Immature natural killer cell (primary cell): ENCODE results near the gene MAGEE1. TPM values are rescaled to one million over a fixed set of nuclear protein-coding genes. Genes with fewer than 3 reads are reported as not detected.

Experiments
- DNase-seq, 3 donors: peaks; one replicate each; pipeline ENCODE4 v3.0.0; 2022; ENCODE audit warnings: mixed read lengths in 1 of 3
- H3K27ac Mint-ChIP-seq, 6 donors: one replicate each; pipeline ENCODE4 v1.8.0; 2020; ENCODE audit warnings: mixed read lengths in 6 of 6, mild to moderate bottlenecking in 5 of 6, inconsistent platforms in 4 of 6, moderate library complexity in 3 of 6
- H3K27me3 Mint-ChIP-seq, 3 donors: one replicate each; pipeline ENCODE4 v1.8.0; 2020 to 2021; ENCODE audit warnings: low read depth in 3 of 3, mild to moderate bottlenecking in 3 of 3, mixed read lengths in 3 of 3, moderate library complexity in 3 of 3, inconsistent platforms in 1 of 3
- H3K36me3 Mint-ChIP-seq, 3 donors: one replicate each; pipeline ENCODE4 v1.8.0; 2020; ENCODE audit warnings: mixed read lengths in 3 of 3, inconsistent platforms in 2 of 3, mild to moderate bottlenecking in 2 of 3
- H3K4me1 Mint-ChIP-seq, 2 donors: one replicate each; pipeline ENCODE4 v1.8.0; 2020; ENCODE audit warnings: inconsistent platforms in 2 of 2, mild to moderate bottlenecking in 2 of 2, mixed read lengths in 2 of 2, moderate library complexity in 1 of 2
- H3K4me3 Mint-ChIP-seq, 5 donors: one replicate each; pipeline ENCODE4 v1.8.0; 2020; ENCODE audit warnings: mild to moderate bottlenecking in 5 of 5, mixed read lengths in 5 of 5, inconsistent platforms in 3 of 5, moderate library complexity in 3 of 5
- H3K9me3 Mint-ChIP-seq, 6 donors: one replicate each; pipeline ENCODE4 v1.8.0; 2020; ENCODE audit warnings: mild to moderate bottlenecking in 6 of 6, mixed read lengths in 6 of 6, inconsistent platforms in 4 of 6, moderate library complexity in 3 of 6
- polyA plus RNA-seq, 3 donors: library from polyadenylated mRNA; unstranded; fragments of 300-500 nt; fragmentation: Illumina TruSeq; gene quantifications; one replicate each; pipeline ENCODE4 v1.2.3, GENCODE V29; 2021

The MAGEE1 gene
- polyA plus RNA-seq, result 1 to 10 TPM; 3.6 to 7.6 (median 5.4) TPM

GRCh38 chrX:76427560-76428242 is at the start of gene MAGEE1:
TSS of gene MAGEE1 (plus strand) at chrX:76427710. CDS start at chrX:76427931, 221 bp downstream.
- Mint-ChIP-seq H3K27me3 (peaks cover 2 to 11% (median 5%) of the 10 kb centered on the region in 3 donors), H3K36me3 (no peaks in the 10 kb centered on the region), H3K4me1 (peaks cover 19 to 45% of the 10 kb centered on the region in 2 donors), H3K9me3 (no peaks in the 10 kb centered on the region), H3K27ac (peak within 1 kb of the TSS; percentile 84 to 97 (median 92)), H3K4me3 (peak within 1 kb of the TSS; percentile 91 to 93 (median 92))
- DNase-seq, result peak; percentile 71 to 80 (median 79)

GRCh38 chrX:76398970-76399369 is 28.5 kb upstream of the MAGEE1 start:
- no peak for DNase-seq
- no peaks in the 10 kb centered on the region for H3K9me3 Mint-ChIP-seq
- H3K4me1 Mint-ChIP-seq, result no peaks in the 10 kb centered on the region
- no peak overlapping the region for H3K4me3 Mint-ChIP-seq
- H3K36me3 Mint-ChIP-seq, result no peaks in the 10 kb centered on the region
- peaks cover 2 to 21% (median 4%) of the 10 kb centered on the region in 3 donors for H3K27me3 Mint-ChIP-seq
- no peak overlapping the region for H3K27ac Mint-ChIP-seq

GRCh38 chrX:76407795-76408194 is 19.7 kb upstream of the MAGEE1 start:
- no peak overlapping the region for H3K4me3 Mint-ChIP-seq
- H3K27ac Mint-ChIP-seq, result no peak overlapping the region
- no peaks in the 10 kb centered on the region for H3K4me1 Mint-ChIP-seq
- no peaks in the 10 kb centered on the region for H3K9me3 Mint-ChIP-seq
- H3K36me3 Mint-ChIP-seq, result no peaks in the 10 kb centered on the region
- peaks cover 2 to 13% (median 3%) of the 10 kb centered on the region in 3 donors for H3K27me3 Mint-ChIP-seq
- DNase-seq, result no peak

- H3K9me3 Mint-ChIP-seq, result no peaks in the 10 kb centered on the region
- no peak overlapping the region for H3K27ac Mint-ChIP-seq
- no peaks in the 10 kb centered on the region for H3K36me3 Mint-ChIP-seq
- H3K4me3 Mint-ChIP-seq, result peak overlapping the region in 1 of 5 donors; percentile 35
- H3K27me3 Mint-ChIP-seq, result no peaks in the 10 kb centered on the region
- DNase-seq, result peak in 1 of 3 donors; percentile 6
- H3K4me1 Mint-ChIP-seq, result peaks cover 4 to 6% of the 10 kb centered on the region in 2 donors
These were observed 7.3 kb upstream of the MAGEE1 start for GRCh38 chrX:76420237-76420636.

- no peaks in the 10 kb centered on the region for H3K9me3 Mint-ChIP-seq
- H3K4me3 Mint-ChIP-seq, result peak overlapping the region; percentile 91 to 93 (median 92)
- H3K27me3 Mint-ChIP-seq, result peaks cover 2 to 11% (median 5%) of the 10 kb centered on the region in 3 donors
- H3K4me1 Mint-ChIP-seq, result peaks cover 19 to 47% of the 10 kb centered on the region in 2 donors
- no peaks in the 10 kb centered on the region for H3K36me3 Mint-ChIP-seq
- peak overlapping the region; percentile 84 to 97 (median 92) for H3K27ac Mint-ChIP-seq
- DNase-seq, result peak; percentile 61 to 65 (median 65)
These were observed 977 bp downstream of the MAGEE1 start for GRCh38 chrX:76428243-76429130.

- peaks cover 14 to 43% of the 10 kb centered on the region in 2 donors for H3K4me1 Mint-ChIP-seq
- no peak overlapping the region for H3K27ac Mint-ChIP-seq
- H3K27me3 Mint-ChIP-seq, result peaks cover 0 to 4% (median 0%) of the 10 kb centered on the region in 3 donors
- no peaks in the 10 kb centered on the region for H3K9me3 Mint-ChIP-seq
- H3K36me3 Mint-ChIP-seq, result no peaks in the 10 kb centered on the region
- no peak for DNase-seq
- H3K4me3 Mint-ChIP-seq, result no peak overlapping the region
These were observed 5.7 kb downstream of the MAGEE1 start for GRCh38 chrX:76433219-76433618.

- no peaks in the 10 kb centered on the region for H3K9me3 Mint-ChIP-seq
- no peak overlapping the region for H3K4me3 Mint-ChIP-seq
- peaks cover 14 to 42% of the 10 kb centered on the region in 2 donors for H3K4me1 Mint-ChIP-seq
- peak overlapping the region in 3 of 6 donors; percentile 1 to 21 (median 5) for H3K27ac Mint-ChIP-seq
- peaks cover 0 to 2% (median 0%) of the 10 kb centered on the region in 3 donors for H3K27me3 Mint-ChIP-seq
- no peaks in the 10 kb centered on the region for H3K36me3 Mint-ChIP-seq
- DNase-seq, result no peak
These were observed 6.7 kb downstream of the MAGEE1 start for GRCh38 chrX:76434103-76434741.

- H3K27ac Mint-ChIP-seq, result no peak overlapping the region
- no peak overlapping the region for H3K4me3 Mint-ChIP-seq
These were observed 11.7 kb downstream of the MAGEE1 start for GRCh38 chrX:76439188-76439587.

GRCh38 chrX:76453737-76454406 is 26.4 kb downstream of the MAGEE1 start:
- no peak overlapping the region for H3K27ac Mint-ChIP-seq
- H3K36me3 Mint-ChIP-seq, result no peaks in the 10 kb centered on the region
- DNase-seq, result no peak
- peaks cover 1 to 5% (median 5%) of the 10 kb centered on the region in 3 donors for H3K27me3 Mint-ChIP-seq
- H3K9me3 Mint-ChIP-seq, result no peaks in the 10 kb centered on the region
- peaks cover 0 to 5% of the 10 kb centered on the region in 2 donors for H3K4me1 Mint-ChIP-seq
- no peak overlapping the region for H3K4me3 Mint-ChIP-seq

More at GRCh38 chrX:76439188-76439587, 11.7 kb downstream of the MAGEE1 start:
- Mint-ChIP-seq H3K27me3 (no peaks in the 10 kb centered on the region), H3K36me3 (peaks cover 0 to 5% (median 3%) of the 10 kb centered on the region in 3 donors), H3K9me3 (peaks cover 8 to 30% (median 13%) of the 10 kb centered on the region in 6 donors), H3K4me1 (peaks cover 0 to 5% of the 10 kb centered on the region in 2 donors)
- no peak for DNase-seq

- Mint-ChIP-seq H3K4me1 (peaks cover 0 to 5% of the 10 kb centered on the region in 2 donors), H3K27ac (peak overlapping the region in 1 of 6 donors; percentile 52), H3K9me3 (no peaks in the 10 kb centered on the region), H3K4me3 (no peak overlapping the region), H3K36me3 (no peaks in the 10 kb centered on the region), H3K27me3 (peaks cover 1 to 5% (median 5%) of the 10 kb centered on the region in 3 donors)
- peak; percentile 21 to 35 (median 34) for DNase-seq
These were observed 27.0 kb downstream of the MAGEE1 start for GRCh38 chrX:76454456-76454927.

GRCh38 chrX:76477353-76477752 is 49.8 kb downstream of the MAGEE1 start:
- DNase-seq, result no peak
- Mint-ChIP-seq H3K27me3 (peaks cover 0 to 2% (median under 1%) of the 10 kb centered on the region in 3 donors), H3K9me3 (peaks cover 0 to 10% (median 2%) of the 10 kb centered on the region in 6 donors), H3K4me1 (no peaks in the 10 kb centered on the region), H3K4me3 (no peak overlapping the region), H3K27ac (no peak overlapping the region), H3K36me3 (peaks cover 0 to 4% (median 0%) of the 10 kb centered on the region in 3 donors)
